HTERT RPE-1 (cell line): ENCODE data around the gene CHD3.
"Not testable (repeated sequence)": the region's sequence is repeated elsewhere in the genome, so short reads cannot be mapped to it uniquely, and the experiment has no call there.

Experiments used
- in situ Hi-C: fragments of 300-500 bp; cut with MboI; formaldehyde crosslinking; loops from 4 replicates; pipeline ENCODE4 v1.14.3; 2020; ENCODE audit warnings: low sequenced_read_pairs

CHD3 gene

GRCh38 chr17:7849751-7850504 is 38.7 kb upstream of the CHD3 start:
- in situ Hi-C loops: no loop called here

DNA sequence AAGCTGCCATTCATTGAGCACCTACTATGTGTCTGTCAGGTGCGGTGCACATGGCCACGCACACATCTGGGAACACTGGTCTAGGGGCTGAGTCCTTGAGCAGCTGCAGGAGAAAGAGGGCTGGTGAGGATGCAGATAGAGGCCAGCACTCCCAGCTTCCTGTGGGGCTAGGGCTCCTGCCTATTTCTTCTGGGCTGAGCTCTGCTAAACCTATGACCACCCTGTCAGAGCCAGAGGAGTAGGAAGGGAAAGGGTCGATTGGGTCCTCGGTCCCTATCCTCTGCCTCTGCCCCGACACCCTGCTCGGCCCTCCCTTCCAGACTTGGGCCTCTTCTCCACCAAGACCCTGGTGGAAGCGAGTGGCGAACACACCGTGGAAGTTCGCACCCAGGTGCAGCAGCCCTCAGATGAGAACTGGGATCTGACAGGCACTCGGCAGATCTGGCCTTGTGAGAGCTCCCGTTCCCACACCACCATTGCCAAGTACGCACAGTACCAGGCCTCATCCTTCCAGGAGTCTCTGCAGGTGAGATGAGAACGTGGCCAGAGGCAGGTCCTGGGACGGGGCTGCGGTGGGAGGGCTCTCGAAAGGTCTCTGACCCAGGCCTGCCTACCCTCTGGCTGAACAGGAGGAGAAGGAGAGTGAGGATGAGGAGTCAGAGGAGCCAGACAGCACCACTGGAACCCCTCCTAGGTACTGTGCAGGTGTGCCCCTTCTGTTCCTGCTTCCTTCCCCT is 37.7 kb upstream of the CHD3 start:
- in situ Hi-C loops: no loop called here

GRCh38 chr17:7851438-7852261 is 36.9 kb upstream of the CHD3 start:
- in situ Hi-C loops: no loop called here

DNA sequence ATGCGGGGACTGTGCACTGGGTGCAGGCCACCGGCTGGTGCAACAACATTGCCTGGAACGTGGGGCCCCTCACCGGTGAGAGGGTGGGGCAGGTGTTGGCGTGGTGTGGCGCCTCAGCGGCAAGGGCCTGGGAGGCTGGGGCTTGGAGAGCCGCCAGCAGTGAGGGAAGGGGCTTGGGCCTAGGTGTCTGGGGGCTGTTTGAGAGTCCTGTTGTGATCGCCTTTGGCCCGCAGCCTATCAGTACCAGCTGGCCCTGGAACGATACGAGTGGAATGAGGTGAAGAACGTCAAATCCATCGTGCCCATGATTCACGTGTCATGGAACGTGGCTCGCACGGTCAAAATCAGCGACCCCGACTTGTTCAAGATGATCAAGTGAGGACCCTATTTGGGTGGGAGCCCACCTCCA is 36.3 kb upstream of the CHD3 start:
- in situ Hi-C loops: no loop called here

- in situ Hi-C loops: no loop called here
These were observed 35.5 kb upstream of the CHD3 start for GRCh38 chr17:7852919-7853690.

- in situ Hi-C loops: no loop called here
These were observed 34.9 kb upstream of the CHD3 start for GRCh38 chr17:7853691-7854038.

- in situ Hi-C loops: no loop called here
These were observed 34.4 kb upstream of the CHD3 start for GRCh38 chr17:7854078-7854777.

GRCh38 chr17:7854851-7855659 is 33.5 kb upstream of the CHD3 start, which contains the start of gene TMEM88:
TSS of gene TMEM88 (plus strand) at chr17:7855066. CDS start at chr17:7855075, 9 bp downstream.
- in situ Hi-C loops: no loop called here

DNA sequence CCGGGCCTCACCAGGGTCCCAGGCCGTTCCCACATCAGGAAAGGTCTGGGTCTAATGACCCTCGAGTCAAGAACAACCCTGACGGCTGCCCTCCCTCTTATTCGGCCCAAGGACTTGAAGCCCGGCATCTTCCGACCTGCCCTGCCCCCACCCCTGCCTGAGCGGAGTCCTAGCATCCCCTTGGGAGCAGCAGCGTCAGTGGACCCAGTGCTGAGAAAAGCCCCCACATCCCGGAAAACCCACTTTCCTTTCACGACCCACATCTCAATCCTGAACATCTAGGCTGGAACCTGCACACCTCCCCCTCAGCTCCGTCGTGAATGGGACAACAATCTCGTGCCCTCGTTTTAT is 33.0 kb upstream of the CHD3 start:
- in situ Hi-C loops: no loop called here

- in situ Hi-C loops: no loop called here
These were observed 32.4 kb upstream of the CHD3 start for GRCh38 chr17:7856011-7856810.

GRCh38 chr17:7856811-7857712 is 31.5 kb upstream of the CHD3 start, which contains the start of gene NAA38:
TSS of gene NAA38 (minus strand) at chr17:7857559. CDS start at chr17:7857463, 96 bp downstream.
- in situ Hi-C loops: no loop called here

- in situ Hi-C loops: no loop called here
These were observed 30.7 kb upstream of the CHD3 start, which contains the start of gene CYB5D1 for GRCh38 chr17:7857713-7858521. TSS of gene CYB5D1 (plus strand) at chr17:7858003. CDS start at chr17:7858135, 132 bp downstream.

GRCh38 chr17:7858522-7858810 is 30.1 kb upstream of the CHD3 start:
- in situ Hi-C loops: no loop called here

DNA sequence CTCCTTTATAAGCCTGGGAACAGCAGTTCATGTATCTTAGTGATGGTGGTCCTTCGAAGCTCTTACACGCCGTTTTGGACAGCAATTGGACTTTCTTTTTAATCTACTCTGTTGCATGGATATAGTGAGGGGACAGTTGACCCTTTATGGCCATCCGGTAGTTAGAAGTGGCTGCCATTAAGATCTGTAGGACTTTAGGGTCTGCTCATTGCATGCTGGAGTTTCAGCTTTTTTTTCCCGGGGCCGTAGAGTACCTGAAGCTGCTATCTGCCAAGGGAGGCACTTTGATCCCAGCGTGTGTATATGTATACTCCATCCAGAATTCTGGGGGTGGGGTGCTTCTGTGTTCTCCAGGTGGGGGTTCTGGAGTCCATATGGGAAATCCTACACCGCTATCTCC is 29.6 kb upstream of the CHD3 start:
- in situ Hi-C loops: no loop called here

DNA sequence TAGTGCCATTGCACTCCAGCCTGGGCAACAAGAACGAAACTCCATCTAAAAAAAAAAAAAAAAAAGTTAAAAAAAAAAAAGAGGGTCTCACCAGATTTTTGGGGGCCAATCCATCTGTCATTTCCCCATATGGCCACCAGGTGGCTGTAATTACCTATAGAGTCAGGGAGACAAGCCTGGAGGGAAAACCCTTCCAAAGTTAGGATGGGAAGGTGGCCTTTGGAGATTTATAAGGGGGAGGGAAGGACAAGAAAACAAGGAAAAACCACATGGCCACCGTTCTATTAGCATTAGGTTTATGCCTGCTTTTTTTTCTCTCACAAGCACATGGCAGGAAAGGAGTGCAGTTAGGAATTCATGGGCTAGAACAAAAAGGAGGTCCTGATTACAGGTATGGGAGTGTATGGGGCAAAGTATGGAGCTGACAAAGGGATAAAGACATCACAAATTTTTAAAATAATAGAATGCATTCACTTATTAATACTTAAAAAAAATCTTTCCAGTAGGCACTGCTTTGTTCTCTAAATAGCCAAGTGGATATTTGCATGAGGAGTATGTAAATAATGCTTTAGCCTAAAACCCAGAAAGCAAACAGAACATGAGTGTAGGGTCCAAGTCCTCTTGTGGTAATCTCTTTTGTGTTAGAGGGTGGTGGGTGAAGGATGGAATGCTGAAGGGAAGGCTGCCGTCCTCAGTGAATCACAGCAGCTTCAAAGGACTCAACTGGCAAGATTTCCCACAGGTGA is 25.7 kb upstream of the CHD3 start:
- in situ Hi-C loops: no loop called here

GRCh38 chr17:7864384-7864783 is 24.2 kb upstream of the CHD3 start:
- in situ Hi-C loops: not testable (repeated sequence)
